Cardiac ventricle fibroblast (primary cell): ENCODE results near the gene CD300LD. TPM values are rescaled to one million over a fixed set of nuclear protein-coding genes. Genes with fewer than 3 reads are reported as not detected.

Source experiments
- total RNA-seq: library from RNA; depleted of rRNA; stranded (reverse); fragments of >200 nt; gene quantifications from 2 replicates; pipeline ENCODE4 v1.2.3, GENCODE V29; 2015

CD300LD gene
- total RNA-seq = not detected in 2 replicates

GRCh38 chr17:74592087-74592990 lies at the start of gene CD300LD:
Gene CD300LD (minus strand): TSS chr17:74592283. CDS start chr17:74592202, 81 bp downstream.

GRCh38 chr17:74623693-74624093 lies 31.6 kb upstream of the CD300LD start, which contains the start of gene CD300E:
Gene CD300E (minus strand): TSS chr17:74623738. CDS start chr17:74623621, 117 bp downstream.

DNA sequence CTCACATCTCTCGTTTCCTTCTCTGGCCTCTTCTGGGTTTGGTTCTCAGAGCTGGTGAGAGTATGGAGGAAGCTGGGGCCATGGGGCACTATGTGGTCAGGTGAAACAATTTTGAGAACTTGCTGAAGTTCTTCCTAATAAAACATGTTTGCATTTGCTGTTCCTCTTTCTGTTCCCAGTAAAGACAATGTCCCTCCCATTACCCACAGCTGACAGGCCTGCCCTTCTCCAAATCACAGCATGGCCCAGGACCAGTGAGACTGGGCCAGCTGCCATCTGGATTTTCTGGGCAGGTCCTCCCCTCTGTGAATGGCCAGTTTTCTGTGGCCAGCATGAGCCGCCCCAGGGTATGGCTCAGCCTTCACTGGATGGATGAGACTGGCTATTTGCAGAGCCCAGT lies 24.7 kb downstream of the CD300LD start, which contains the start of gene CD300H:
CD300H (minus strand) TSS at position 113 of the 400 bp plus-strand sequence.

GRCh38 chr17:74545843-74546230 lies 46.2 kb downstream of the CD300LD start, which contains the start of gene CD300C:
Gene CD300C (minus strand): TSS chr17:74546115. CDS start chr17:74545782, 333 bp downstream.

GRCh38 chr17:74531231-74531761 lies 60.8 kb downstream of the CD300LD start, which contains the start of gene CD300LB:
Gene CD300LB (minus strand): TSS chr17:74531475. CDS start chr17:74531350, 125 bp downstream.

Other genes with a start within 250 kb of the CD300LD start
- gene BTBD17, start 230.4 kb downstream of the CD300LD start, total RNA-seq = not detected in 2 replicates
- gene GPR142, start 224.8 kb downstream of the CD300LD start, total RNA-seq = not detected in 2 replicates
- gene GPRC5C, start 160.2 kb downstream of the CD300LD start, total RNA-seq = 44.6 and 47.7 TPM in 2 replicates
- gene CD300A, start 125.6 kb downstream of the CD300LD start, total RNA-seq = not detected in 2 replicates
- not detected in 2 replicates for gene CD300LB, start 60.8 kb downstream of the CD300LD start, total RNA-seq
- not detected in 2 replicates for gene CD300C, start 46.2 kb downstream of the CD300LD start, total RNA-seq
- not detected in 2 replicates for gene CD300H, start 24.8 kb downstream of the CD300LD start, total RNA-seq
- not detected in 2 replicates for gene CD300E, start 31.5 kb upstream of the CD300LD start, total RNA-seq
- gene CD300LF, start 120.6 kb upstream of the CD300LD start, total RNA-seq = not detected in 2 replicates
- gene RAB37, start 145.0 kb upstream of the CD300LD start, total RNA-seq = 0.06 and 0.10 TPM in 2 replicates
- 10.9 and 13.9 TPM in 2 replicates for gene NHERF1, start 156.3 kb upstream of the CD300LD start, total RNA-seq
- gene NAT9, start 184.1 kb upstream of the CD300LD start, total RNA-seq = 20.5 and 23.5 TPM in 2 replicates